Activated CD8-positive, alpha-beta T cell treated with anti-CD3 and anti-CD28 coated beads for 36 hours (primary cell): ENCODE results near the gene ANKRD63. TPM values are rescaled to one million over a fixed set of nuclear protein-coding genes. Genes with fewer than 3 reads are reported as not detected.
A peak's percentile ranks its signal among the peaks of the same experiment; 100 is the strongest.

Experiments used
- ATAC-seq: fragments of 200-7000 bp; cut with Tn5 transposase; one replicate; pipeline ENCODE4 v1.10.0; 2021; ENCODE audit warnings: mild to moderate bottlenecking, moderate library complexity
- CTCF ChIA-PET: fragments of 350-600 bp; sonication (Branson Sonifier 250); formaldehyde crosslinking; loops from one replicate; lab custom pipeline; 2021; ENCODE audit warnings: antibody characterized with exemption; lab: Charles Lee
- POLR2A ChIA-PET: fragments of 350-600 bp; sonication (Branson Sonifier 250); formaldehyde crosslinking; loops from one replicate; lab custom pipeline; 2021; ENCODE audit warnings: antibody characterized with exemption; lab: Charles Lee
- DNase-seq: peaks from one replicate; pipeline ENCODE4 v3.0.0-alpha.2; 2020
- H3K27ac Mint-ChIP-seq: one replicate; pipeline ENCODE4 v1.8.0; 2021; ENCODE audit warnings: mild to moderate bottlenecking, mixed read lengths
- H3K27me3 Mint-ChIP-seq: one replicate; pipeline ENCODE4 v1.8.0; 2021; ENCODE audit warnings: mixed read lengths
- H3K36me3 Mint-ChIP-seq: one replicate; pipeline ENCODE4 v1.8.0; 2021; ENCODE audit warnings: low read depth, mixed read lengths
- H3K4me1 Mint-ChIP-seq: one replicate; pipeline ENCODE4 v1.8.0; 2021; ENCODE audit warnings: low read depth, mixed read lengths
- H3K4me3 Mint-ChIP-seq: one replicate; pipeline ENCODE4 v1.8.0; 2021; ENCODE audit warnings: mild to moderate bottlenecking, moderate library complexity, mixed read lengths
- H3K9me3 Mint-ChIP-seq: one replicate; pipeline ENCODE4 v1.8.0; 2021; ENCODE audit warnings: mixed read lengths
- intact Hi-C: fragments of 100-400 bp; cut with micrococcal nuclease; formaldehyde crosslinking; loops from one replicate; pipeline ENCODE4 v1.10.0; 2022
- total RNA-seq, 2 experiments: library from RNA; stranded (reverse); gene quantifications; one replicate each; pipeline ENCODE4 v1.2.3, GENCODE V29; 2021
- TF ChIP-seq, protein P1 (sequence below): fragments of 200-600 bp; IDR thresholded peaks from one replicate; pipeline ENCODE4 v1.8.0; 2022; ENCODE audit warnings: antibody characterized with exemption, mild to moderate bottlenecking

The ANKRD63 gene
- total RNA-seq, 2 experiments from 2014 or later: not detected

DNA sequence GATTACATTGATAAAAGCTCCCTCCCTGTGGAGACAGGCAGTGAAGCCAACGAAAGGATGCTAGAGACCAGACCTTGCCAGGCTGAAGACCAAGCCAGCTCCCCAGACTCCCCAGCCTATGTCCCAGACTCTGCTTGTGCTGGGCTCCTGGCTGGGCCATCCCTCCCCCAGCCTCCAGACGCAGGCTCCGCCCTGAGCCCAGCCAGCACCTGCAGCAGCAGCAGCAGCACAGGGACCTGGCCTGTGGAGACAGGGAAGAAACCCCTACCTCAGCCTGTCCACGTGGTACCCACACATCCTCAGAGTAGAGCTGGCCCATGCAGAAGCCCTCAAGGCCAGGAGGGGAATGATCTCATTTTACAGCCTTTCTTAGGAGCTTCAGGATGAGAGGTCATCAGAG is 13.3 kb downstream of the ANKRD63 start:
- ATAC-seq (no peak), DNase-seq (no peak)
- POLR2A ChIA-PET: no interaction called here
- TF ChIP-seq, protein P1, sequence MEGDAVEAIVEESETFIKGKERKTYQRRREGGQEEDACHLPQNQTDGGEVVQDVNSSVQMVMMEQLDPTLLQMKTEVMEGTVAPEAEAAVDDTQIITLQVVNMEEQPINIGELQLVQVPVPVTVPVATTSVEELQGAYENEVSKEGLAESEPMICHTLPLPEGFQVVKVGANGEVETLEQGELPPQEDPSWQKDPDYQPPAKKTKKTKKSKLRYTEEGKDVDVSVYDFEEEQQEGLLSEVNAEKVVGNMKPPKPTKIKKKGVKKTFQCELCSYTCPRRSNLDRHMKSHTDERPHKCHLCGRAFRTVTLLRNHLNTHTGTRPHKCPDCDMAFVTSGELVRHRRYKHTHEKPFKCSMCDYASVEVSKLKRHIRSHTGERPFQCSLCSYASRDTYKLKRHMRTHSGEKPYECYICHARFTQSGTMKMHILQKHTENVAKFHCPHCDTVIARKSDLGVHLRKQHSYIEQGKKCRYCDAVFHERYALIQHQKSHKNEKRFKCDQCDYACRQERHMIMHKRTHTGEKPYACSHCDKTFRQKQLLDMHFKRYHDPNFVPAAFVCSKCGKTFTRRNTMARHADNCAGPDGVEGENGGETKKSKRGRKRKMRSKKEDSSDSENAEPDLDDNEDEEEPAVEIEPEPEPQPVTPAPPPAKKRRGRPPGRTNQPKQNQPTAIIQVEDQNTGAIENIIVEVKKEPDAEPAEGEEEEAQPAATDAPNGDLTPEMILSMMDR: no peak
- H3K4me1 Mint-ChIP-seq: no peaks in the 10 kb centered on the region
- intact Hi-C loops: no loop called here
- H3K9me3 Mint-ChIP-seq: no peaks in the 10 kb centered on the region
- H3K4me3 Mint-ChIP-seq: no peak overlapping the region
- no peaks in the 10 kb centered on the region for H3K36me3 Mint-ChIP-seq
- CTCF ChIA-PET: interaction anchor here (1.2 to 14.6 kb wide), 5 partner anchors 10 to 224 kb away, joined by 3 to 595 read pairs (median 17); partner anchors contain the start of genes INAFM2, PAK6 and PLCB2
- H3K27ac Mint-ChIP-seq: no peak overlapping the region
- no peaks in the 10 kb centered on the region for H3K27me3 Mint-ChIP-seq

DNA sequence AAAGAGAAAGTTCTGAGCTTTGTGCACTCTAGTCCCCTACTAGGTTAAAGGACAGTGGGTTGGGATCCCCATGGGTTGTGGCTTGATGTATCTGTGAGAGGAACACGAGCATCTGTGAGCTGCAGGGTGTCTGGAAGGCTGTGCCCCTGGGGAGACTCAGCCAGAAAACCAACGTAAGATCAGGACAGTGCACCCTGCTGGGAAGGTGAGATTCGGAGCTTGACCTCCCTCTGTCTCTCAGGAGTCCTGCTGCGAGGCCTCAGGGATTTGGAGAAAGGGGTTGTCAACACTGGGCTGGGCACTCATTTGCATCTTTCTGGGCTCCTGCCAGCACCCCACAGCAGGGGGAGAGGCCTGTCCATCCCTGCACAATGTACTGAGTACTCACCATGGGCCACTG is 15.2 kb downstream of the ANKRD63 start:
- ATAC-seq: no peak

DNA sequence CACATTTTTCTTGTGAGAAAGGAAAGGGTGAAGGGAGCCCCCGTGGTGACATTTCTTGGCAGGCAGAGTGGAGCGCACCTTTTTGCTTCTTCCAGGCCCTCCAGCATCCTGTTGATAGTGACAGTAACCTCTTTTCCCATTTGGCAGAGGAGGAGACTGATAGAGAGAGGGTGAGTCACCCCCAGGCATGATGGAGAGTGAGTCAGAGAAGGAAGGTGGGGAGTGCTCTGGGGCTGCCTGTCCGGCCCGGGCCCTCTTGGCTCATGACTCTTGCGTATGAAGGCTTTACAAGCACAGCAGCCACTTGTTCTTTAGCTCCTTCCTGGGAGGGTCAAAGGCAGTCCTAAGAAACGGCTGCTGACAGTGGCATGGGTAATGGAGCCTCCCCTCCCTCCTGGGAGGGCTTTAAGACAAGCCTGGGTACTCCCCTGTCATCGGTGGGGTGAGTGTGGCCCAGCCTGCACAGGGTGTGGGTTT is 16.0 kb downstream of the ANKRD63 start:
- Mint-ChIP-seq H3K4me3 (no peak overlapping the region), H3K4me1 (no peaks in the 10 kb centered on the region), H3K9me3 (no peaks in the 10 kb centered on the region), H3K36me3 (no peaks in the 10 kb centered on the region), H3K27ac (no peak overlapping the region), H3K27me3 (no peaks in the 10 kb centered on the region)
- intact Hi-C loops: no loop called here
- ChIA-PET CTCF (interaction anchor here (10.6 to 14.6 kb wide), 2 partner anchors 7 to 45 kb away, joined by 88 to 595 read pairs; partner anchors contain the start of genes INAFM2 and PLCB2), POLR2A (no interaction called here)
- TF ChIP-seq, protein P1: no peak
- DNase-seq (peak; percentile 18), ATAC-seq (peak; percentile 64)

More for the DNA sequence above, 15.2 kb downstream of the ANKRD63 start:
- TF ChIP-seq, protein P1: no peak
- Mint-ChIP-seq H3K4me1 (no peaks in the 10 kb centered on the region), H3K27ac (no peak overlapping the region), H3K4me3 (no peak overlapping the region), H3K27me3 (no peaks in the 10 kb centered on the region), H3K9me3 (no peaks in the 10 kb centered on the region), H3K36me3 (no peaks in the 10 kb centered on the region)
- DNase-seq: no peak
- intact Hi-C loops: no loop called here
- CTCF ChIA-PET: interaction anchor here (14.6 kb wide), 1 partner anchor 45 kb away, joined by 595 read pairs; the partner anchor contains the start of genes INAFM2 and PLCB2
- POLR2A ChIA-PET: no interaction called here

DNA sequence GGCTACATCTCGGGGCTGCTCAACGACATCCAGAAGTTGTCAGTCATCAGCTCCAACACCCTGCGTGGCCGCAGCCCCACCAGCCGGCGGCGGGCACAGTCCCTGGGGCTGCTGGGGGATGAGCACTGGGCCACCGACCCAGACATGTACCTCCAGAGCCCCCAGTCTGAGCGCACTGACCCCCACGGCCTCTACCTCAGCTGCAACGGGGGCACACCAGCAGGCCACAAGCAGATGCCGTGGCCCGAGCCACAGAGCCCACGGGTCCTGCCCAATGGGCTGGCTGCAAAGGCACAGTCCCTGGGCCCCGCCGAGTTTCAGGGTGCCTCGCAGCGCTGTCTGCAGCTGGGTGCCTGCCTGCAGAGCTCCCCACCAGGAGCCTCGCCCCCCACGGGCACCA is 17.0 kb downstream of the ANKRD63 start:
- ChIA-PET POLR2A (no interaction called here), CTCF (interaction anchor here (1.0 to 10.6 kb wide), 5 partner anchors 8 to 48 kb away, joined by 3 to 88 read pairs (median 4); partner anchors contain the start of gene PLCB2)
- TF ChIP-seq, protein P1: no peak
- Mint-ChIP-seq H3K27me3 (no peaks in the 10 kb centered on the region), H3K4me3 (no peak overlapping the region), H3K9me3 (no peaks in the 10 kb centered on the region), H3K36me3 (no peaks in the 10 kb centered on the region), H3K4me1 (no peaks in the 10 kb centered on the region), H3K27ac (no peak overlapping the region)
- no peak for DNase-seq
- ATAC-seq: no peak
- intact Hi-C loops: no loop called here

DNA sequence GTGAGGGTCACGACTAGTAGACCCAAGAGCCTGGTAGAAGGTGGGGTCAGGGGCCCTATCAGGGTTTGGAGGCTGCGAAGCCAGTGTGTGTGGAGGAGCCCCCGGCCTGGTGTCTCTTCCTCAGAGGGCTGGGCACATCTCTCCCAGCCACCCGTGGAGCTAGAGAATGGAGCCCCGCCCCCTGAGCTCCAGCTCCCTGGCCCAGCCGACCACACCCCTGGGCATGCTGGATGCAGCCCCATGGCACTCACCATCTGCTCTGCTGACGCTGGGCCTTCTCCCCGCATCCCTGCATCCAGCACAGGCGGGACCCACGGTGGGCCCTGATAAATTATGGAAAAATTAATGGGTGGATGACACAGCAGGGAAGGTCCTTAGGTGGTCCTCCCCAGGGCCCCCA is 17.5 kb downstream of the ANKRD63 start:
- no peak overlapping the region for H3K27ac Mint-ChIP-seq
- no peak overlapping the region for H3K4me3 Mint-ChIP-seq
- CTCF ChIA-PET: interaction anchor here (1.0 to 10.6 kb wide), 5 partner anchors 9 to 48 kb away, joined by 3 to 88 read pairs (median 4); partner anchors contain the start of gene PLCB2
- H3K4me1 Mint-ChIP-seq: no peaks in the 10 kb centered on the region
- no peaks in the 10 kb centered on the region for H3K9me3 Mint-ChIP-seq
- H3K27me3 Mint-ChIP-seq: no peaks in the 10 kb centered on the region
- DNase-seq (no peak), ATAC-seq (no peak)
- H3K36me3 Mint-ChIP-seq: no peaks in the 10 kb centered on the region
- intact Hi-C loops: no loop called here
- POLR2A ChIA-PET: no interaction called here
- TF ChIP-seq, protein P1: no peak
